Testis (tissue), 2 donors: ENCODE measurements around the gene IWS1.

Experiments
- POLR2A ChIP-seq: fragments of 450-650 bp; IDR thresholded peaks from one replicate; pipeline ENCODE4 v1.6.1; 2017; ENCODE audit warnings: antibody characterized with exemption, mild to moderate bottlenecking, moderate library complexity
- TF ChIP-seq, protein P1 (sequence below), 3 experiments: fragments of 450-650 bp in 2 of 3; fragments of 200-600 bp in 1 of 3; sonication (generic) in 1 of 3; IDR thresholded peaks; one replicate each; pipeline ENCODE4 v1.5.1; 2016 to 2019; ENCODE audit warnings: antibody characterized with exemption in 3 of 3, mild to moderate bottlenecking in 2 of 3, moderate library complexity in 1 of 3

- TF ChIP-seq, protein P1, sequence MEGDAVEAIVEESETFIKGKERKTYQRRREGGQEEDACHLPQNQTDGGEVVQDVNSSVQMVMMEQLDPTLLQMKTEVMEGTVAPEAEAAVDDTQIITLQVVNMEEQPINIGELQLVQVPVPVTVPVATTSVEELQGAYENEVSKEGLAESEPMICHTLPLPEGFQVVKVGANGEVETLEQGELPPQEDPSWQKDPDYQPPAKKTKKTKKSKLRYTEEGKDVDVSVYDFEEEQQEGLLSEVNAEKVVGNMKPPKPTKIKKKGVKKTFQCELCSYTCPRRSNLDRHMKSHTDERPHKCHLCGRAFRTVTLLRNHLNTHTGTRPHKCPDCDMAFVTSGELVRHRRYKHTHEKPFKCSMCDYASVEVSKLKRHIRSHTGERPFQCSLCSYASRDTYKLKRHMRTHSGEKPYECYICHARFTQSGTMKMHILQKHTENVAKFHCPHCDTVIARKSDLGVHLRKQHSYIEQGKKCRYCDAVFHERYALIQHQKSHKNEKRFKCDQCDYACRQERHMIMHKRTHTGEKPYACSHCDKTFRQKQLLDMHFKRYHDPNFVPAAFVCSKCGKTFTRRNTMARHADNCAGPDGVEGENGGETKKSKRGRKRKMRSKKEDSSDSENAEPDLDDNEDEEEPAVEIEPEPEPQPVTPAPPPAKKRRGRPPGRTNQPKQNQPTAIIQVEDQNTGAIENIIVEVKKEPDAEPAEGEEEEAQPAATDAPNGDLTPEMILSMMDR (IDR thresholded peaks at IDR 0.05), result no peak
- TF ChIP-seq POLR2A, result no peak
Measured at GRCh38 chr2:127439343-127439742, 86.9 kb downstream of the IWS1 start.
